Vagina (tissue), 2 donors: Measurements from ENCODE around the gene LIN7C.

ENCODE experiments used
- POLR2AphosphoS5 ChIP-seq, 2 donors: sonication (generic); formaldehyde crosslinking; IDR thresholded peaks; one replicate each; pipeline ENCODE4 v1.9.0; 2017; ENCODE audit warnings: antibody characterized with exemption in 2 of 2, mild to moderate bottlenecking in 2 of 2, low read depth in 1 of 2; ENCODE audit not compliant: insufficient read depth in 1 of 2
- TF ChIP-seq, protein P1 (sequence below), 3 experiments: fragments of 450-650 bp in 2 of 3; fragments of 200-600 bp in 1 of 3; sonication (generic) in 1 of 3; IDR thresholded peaks; one replicate each; pipeline ENCODE4 v1.5.1; 2017 to 2019; ENCODE audit warnings: antibody characterized with exemption in 3 of 3, mild to moderate bottlenecking in 2 of 3, moderate library complexity in 2 of 3

DNA sequence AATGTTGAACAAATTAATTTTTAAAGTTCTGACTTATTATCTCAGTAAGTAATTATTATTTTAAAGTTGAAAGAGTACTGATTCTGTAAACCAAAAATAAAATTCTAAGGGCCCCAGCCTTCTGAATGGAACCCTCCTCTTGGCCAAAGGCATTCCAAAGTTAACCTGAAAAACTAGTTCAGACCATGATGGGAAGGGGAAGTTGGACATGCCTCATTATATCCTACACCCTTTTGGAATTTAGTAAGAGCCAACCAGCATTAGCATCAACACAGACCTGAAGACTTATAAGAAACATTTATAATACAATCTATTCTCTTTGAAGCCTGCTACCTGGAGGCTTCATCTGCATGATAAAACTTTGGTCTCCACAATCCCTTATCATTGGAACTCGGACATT, 52.9 kb downstream of the LIN7C start:
- TF ChIP-seq, protein P1, sequence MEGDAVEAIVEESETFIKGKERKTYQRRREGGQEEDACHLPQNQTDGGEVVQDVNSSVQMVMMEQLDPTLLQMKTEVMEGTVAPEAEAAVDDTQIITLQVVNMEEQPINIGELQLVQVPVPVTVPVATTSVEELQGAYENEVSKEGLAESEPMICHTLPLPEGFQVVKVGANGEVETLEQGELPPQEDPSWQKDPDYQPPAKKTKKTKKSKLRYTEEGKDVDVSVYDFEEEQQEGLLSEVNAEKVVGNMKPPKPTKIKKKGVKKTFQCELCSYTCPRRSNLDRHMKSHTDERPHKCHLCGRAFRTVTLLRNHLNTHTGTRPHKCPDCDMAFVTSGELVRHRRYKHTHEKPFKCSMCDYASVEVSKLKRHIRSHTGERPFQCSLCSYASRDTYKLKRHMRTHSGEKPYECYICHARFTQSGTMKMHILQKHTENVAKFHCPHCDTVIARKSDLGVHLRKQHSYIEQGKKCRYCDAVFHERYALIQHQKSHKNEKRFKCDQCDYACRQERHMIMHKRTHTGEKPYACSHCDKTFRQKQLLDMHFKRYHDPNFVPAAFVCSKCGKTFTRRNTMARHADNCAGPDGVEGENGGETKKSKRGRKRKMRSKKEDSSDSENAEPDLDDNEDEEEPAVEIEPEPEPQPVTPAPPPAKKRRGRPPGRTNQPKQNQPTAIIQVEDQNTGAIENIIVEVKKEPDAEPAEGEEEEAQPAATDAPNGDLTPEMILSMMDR (IDR thresholded peaks at IDR 0.05) = no peak
- no peak for TF ChIP-seq POLR2AphosphoS5 (IDR thresholded peaks at IDR 0.05; ENCODE audit: insufficient read depth in 1 of 2, low read depth in 1 of 2)
